OCI-LY1 (cell line): ENCODE measurements around the gene FAM222B.

Experiments
- H2AFZ ChIP-seq: fragments of 200-600 bp; sonication (generic), shearing (Covaris generic); 2 replicates; pipeline ENCODE4 v1.6.0; 2014; ENCODE audit warnings: antibody characterized with exemption, mild to moderate bottlenecking, low read length
- H3F3A ChIP-seq: fragments of 200-600 bp; sonication (generic), shearing (Covaris generic); 2 replicates; pipeline ENCODE4 v1.6.0; 2014; ENCODE audit warnings: mild to moderate bottlenecking, antibody characterized with exemption, low read length, moderate library complexity; ENCODE audit not compliant: insufficient read depth
- H3K27ac ChIP-seq: fragments of 200-600 bp; sonication (generic); 2 replicates; pipeline ENCODE4 v1.5.1; 2014; ENCODE audit warnings: low read length, mixed run types, mild to moderate bottlenecking, low read depth; ENCODE audit not compliant: poor library complexity, severe bottlenecking
- H3K27me3 ChIP-seq: fragments of 200-600 bp; sonication (generic); 2 replicates; pipeline ENCODE4 v1.6.0; 2014; ENCODE audit warnings: antibody characterized with exemption, mild to moderate bottlenecking, low read length, moderate library complexity; ENCODE audit not compliant: insufficient read depth
- H3K36me3 ChIP-seq: fragments of 200-600 bp; sonication (generic); 2 replicates; pipeline ENCODE4 v1.6.1; 2014; ENCODE audit warnings: mild to moderate bottlenecking, antibody characterized with exemption, low read length, moderate library complexity, mixed read lengths; ENCODE audit not compliant: insufficient read depth
- H3K4me1 ChIP-seq: fragments of 200-600 bp; sonication (generic); 2 replicates; pipeline ENCODE4 v1.5.1; 2014; ENCODE audit warnings: mild to moderate bottlenecking, low read length, moderate library complexity; ENCODE audit not compliant: insufficient read depth, severe bottlenecking
- H3K4me2 ChIP-seq: fragments of 200-600 bp; sonication (generic), shearing (Covaris generic); 2 replicates; pipeline ENCODE4 v1.6.1; 2014; ENCODE audit warnings: low read length
- H3K4me3 ChIP-seq: fragments of 200-600 bp; sonication (generic); 2 replicates; pipeline ENCODE4 v1.5.1; 2014; ENCODE audit warnings: low read length, low read depth, mild to moderate bottlenecking, mixed read lengths; ENCODE audit not compliant: poor library complexity, severe bottlenecking
- H3K79me2 ChIP-seq: fragments of 200-600 bp; shearing (Covaris generic); 2 replicates; pipeline ENCODE4 v1.6.1; 2016; ENCODE audit warnings: mixed run types, low read length, mixed read lengths; ENCODE audit not compliant: insufficient read depth
- H3K9ac ChIP-seq: fragments of 200-600 bp; sonication (generic), shearing (Covaris generic); 2 replicates; pipeline ENCODE4 v1.6.1; 2014; ENCODE audit warnings: mild to moderate bottlenecking, low read length, mixed read lengths
- H3K9me2 ChIP-seq: fragments of 200-600 bp; sonication (generic), shearing (Covaris generic); 2 replicates; pipeline ENCODE4 v1.6.1; 2014; ENCODE audit warnings: low read depth, mild to moderate bottlenecking, low read length, mixed read lengths
- H3K9me3 ChIP-seq: fragments of 200-600 bp; shearing (Covaris generic); 2 replicates; pipeline ENCODE4 v1.6.1; 2014; ENCODE audit warnings: low read length, mixed read lengths
- H4K20me1 ChIP-seq: fragments of 200-600 bp; sonication (generic), shearing (Covaris generic); 2 replicates; pipeline ENCODE4 v1.6.0; 2016; ENCODE audit warnings: mild to moderate bottlenecking, low read length; ENCODE audit not compliant: insufficient read depth
- CTCF ChIP-seq: fragments of 200-600 bp; sonication (generic), shearing (Covaris generic); IDR thresholded peaks from 2 replicates; pipeline ENCODE4 v1.5.1; 2017; ENCODE audit warnings: mild to moderate bottlenecking, antibody characterized with exemption, low read length, moderate library complexity, mixed read lengths
- EZH2 ChIP-seq: fragments of 200-600 bp; sonication (generic), shearing (Covaris generic); IDR thresholded peaks from 2 replicates; pipeline ENCODE4 v1.8.0; 2017; ENCODE audit warnings: borderline replicate concordance, mixed run types, mild to moderate bottlenecking, antibody characterized with exemption, low read length, moderate library complexity, mixed read lengths

Gene FAM222B

GRCh38 chr17:28747801-28748750, 94.5 kb downstream of the FAM222B start:
- Histone ChIP-seq H3F3A (no peaks in the 10 kb centered on the region), H3K4me3 (no peak overlapping the region), H3K4me2 (peak overlapping the region; percentile 14; the same call in 1 of the 2 replicates), H3K27me3 (no peaks in the 10 kb centered on the region), H2AFZ (no peak overlapping the region), H3K79me2 (peaks cover 9% of the 10 kb centered on the region), H3K4me1 (peaks cover 69% of the 10 kb centered on the region), H3K36me3 (peaks cover 76% of the 10 kb centered on the region), H3K9ac (no peak overlapping the region; the same call in 1 of the 2 replicates), H3K27ac (peak overlapping the region; percentile 85), H3K9me3 (no peaks in the 10 kb centered on the region), H3K9me2 (no peaks in the 10 kb centered on the region), H4K20me1 (no peaks in the 10 kb centered on the region)
- no peak for TF ChIP-seq EZH2

GRCh38 chr17:28747051-28747691, 95.4 kb downstream of the FAM222B start:
- Histone ChIP-seq H3K9me3 (no peaks in the 10 kb centered on the region), H2AFZ (no peak overlapping the region), H3K9me2 (no peaks in the 10 kb centered on the region), H3K79me2 (peaks cover 9% of the 10 kb centered on the region), H3F3A (no peaks in the 10 kb centered on the region), H3K4me1 (peaks cover 65% of the 10 kb centered on the region), H3K27ac (peak overlapping the region; percentile 85), H3K36me3 (peaks cover 72% of the 10 kb centered on the region), H3K4me2 (peak overlapping the region; percentile 76; the same call in 1 of the 2 replicates), H4K20me1 (no peaks in the 10 kb centered on the region), H3K27me3 (no peaks in the 10 kb centered on the region), H3K9ac (no peak overlapping the region; the same call in 1 of the 2 replicates), H3K4me3 (no peak overlapping the region)
- no peak for TF ChIP-seq CTCF
- TF ChIP-seq EZH2 = no peak

- Histone ChIP-seq H4K20me1 (no peaks in the 10 kb centered on the region), H3K36me3 (peaks cover 66% of the 10 kb centered on the region)
Observed at GRCh38 chr17:28746611-28747050, 96.0 kb downstream of the FAM222B start.

More at GRCh38 chr17:28746611-28747050, 96.0 kb downstream of the FAM222B start:
- peak overlapping the region; percentile 95; the same call in 1 of the 2 replicates for H3K9ac ChIP-seq
- peaks cover 9% of the 10 kb centered on the region for H3K79me2 ChIP-seq
- no peaks in the 10 kb centered on the region for H3F3A ChIP-seq
- peak overlapping the region; percentile 76 for H3K4me2 ChIP-seq
- no peaks in the 10 kb centered on the region for H3K9me3 ChIP-seq
- no peaks in the 10 kb centered on the region for H3K27me3 ChIP-seq
- H3K9me2 ChIP-seq = no peaks in the 10 kb centered on the region
- no peak overlapping the region for H2AFZ ChIP-seq
- no peak for TF ChIP-seq CTCF
- TF ChIP-seq EZH2 = no peak
- peak overlapping the region; percentile 85 for H3K27ac ChIP-seq
- peaks cover 70% of the 10 kb centered on the region for H3K4me1 ChIP-seq
- peak overlapping the region; percentile 87 for H3K4me3 ChIP-seq
